NCI-H446 (cell line): ENCODE results near the gene ADGRB2.

Experiments
- DNase-seq, 2 experiments: peaks; one replicate each; lab custom pipeline; 2025; lab: John Stamatoyannopoulos, UW

Gene ADGRB2

DNA sequence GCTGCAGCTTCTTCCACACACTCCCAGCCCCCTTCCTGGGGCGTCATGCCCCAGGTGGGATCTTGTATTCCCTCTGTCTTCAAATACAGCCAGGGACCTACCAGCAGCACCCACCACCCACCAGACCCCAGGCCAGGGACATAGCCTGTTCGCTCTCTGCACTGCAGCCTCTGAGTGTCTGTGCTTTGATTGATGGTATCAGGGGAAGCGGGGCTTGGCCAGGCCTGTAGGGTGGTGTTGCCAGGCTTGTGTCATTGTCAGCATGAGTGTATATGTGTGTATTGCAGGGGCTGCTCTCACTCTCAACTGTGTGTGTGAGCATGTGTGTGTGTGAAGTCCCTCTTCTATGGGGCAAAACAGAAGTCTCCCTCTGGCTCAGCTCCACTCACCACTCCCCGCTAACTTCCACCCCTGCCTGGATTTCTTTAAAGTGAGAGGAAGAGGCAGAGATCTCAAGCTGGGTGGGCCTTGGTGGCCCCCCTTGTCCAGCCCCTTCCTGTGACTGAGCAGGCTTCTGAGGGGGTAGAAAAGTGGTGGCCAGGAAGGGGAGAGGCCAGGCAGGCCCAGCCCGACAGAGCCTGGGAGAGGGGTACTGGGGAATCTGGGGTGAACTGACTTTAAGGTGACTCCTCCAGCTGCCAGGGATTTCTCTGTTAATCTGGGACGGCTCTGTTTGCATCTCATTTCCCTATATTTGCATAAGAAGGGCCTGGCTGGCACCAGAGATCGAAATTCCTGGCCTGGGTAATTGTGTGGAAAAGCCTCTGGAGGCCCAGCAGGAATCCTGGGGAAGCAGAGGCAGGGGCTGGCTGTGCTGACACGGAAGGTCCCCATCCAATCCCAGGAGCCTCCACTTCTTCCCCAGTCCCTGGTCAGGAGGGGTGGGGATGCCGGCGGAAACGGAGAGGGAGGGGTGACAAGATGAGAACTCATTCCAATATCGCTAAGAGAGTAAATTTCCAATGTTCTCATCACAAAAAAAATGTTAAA, 18.6 kb upstream of the ADGRB2 start:
- peak; percentile 35 to 44 for DNase-seq

DNA sequence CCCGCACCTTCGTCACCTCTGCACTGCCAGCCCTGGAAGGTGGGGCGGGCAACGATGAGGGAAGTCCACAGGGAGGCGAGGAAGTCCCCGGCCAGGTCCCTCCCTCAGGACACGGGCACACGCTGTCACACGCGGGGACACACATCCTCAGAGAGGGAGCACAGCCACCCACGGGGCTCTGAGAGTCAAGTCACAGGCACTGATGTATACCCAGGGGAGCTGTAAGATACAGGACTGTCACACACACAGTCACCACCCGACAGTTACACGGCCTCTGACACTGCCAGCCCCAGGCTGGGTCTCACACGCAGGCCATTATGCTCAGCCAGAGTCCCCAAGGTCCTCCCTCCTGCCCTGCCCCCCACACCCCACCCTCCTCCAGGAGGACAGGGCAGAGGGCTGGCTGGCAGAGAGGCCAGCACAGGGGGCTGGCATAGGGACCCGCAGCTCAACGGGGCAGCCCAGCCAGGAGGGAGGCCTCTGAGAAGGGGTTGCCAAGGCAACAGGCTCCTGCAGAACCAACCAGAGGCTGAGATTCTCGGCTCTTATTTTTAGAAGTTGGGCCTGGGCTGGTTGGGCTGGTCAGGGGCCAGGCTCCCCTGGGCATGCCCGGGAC, 17.7 kb upstream of the ADGRB2 start:
- peak in 1 of 2 experiments; percentile 63 for DNase-seq

DNA sequence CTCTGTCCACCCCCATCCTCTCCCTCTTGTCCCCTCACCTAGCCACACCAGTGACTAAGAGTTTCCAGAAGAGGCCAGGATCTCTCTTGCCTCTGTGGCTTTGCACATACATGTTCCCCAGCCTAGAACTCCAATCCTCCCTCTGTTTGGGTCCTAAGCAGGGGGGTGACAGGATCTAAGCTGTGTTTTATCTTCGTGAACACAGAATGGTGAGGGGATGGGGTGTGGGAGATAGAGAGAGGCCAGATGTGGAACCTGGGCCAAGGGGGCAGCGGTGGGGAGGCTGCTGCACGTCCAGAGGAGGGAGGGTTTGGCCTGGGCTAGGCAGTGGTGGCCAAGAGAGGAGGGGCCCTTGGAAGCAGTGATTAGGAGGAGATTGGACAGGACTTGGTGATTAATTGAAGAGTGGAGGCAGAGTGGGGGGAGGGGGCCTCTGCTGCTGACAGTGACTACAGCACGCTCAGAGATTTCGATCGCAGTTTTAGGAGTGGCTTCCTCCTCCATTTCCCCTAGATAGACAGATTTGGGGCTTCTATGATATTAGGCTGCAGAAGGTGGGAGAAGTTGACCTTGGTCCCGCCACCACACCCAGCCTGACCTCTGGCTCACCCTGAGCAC, 17.1 kb upstream of the ADGRB2 start:
- DNase-seq, result no peak

DNA sequence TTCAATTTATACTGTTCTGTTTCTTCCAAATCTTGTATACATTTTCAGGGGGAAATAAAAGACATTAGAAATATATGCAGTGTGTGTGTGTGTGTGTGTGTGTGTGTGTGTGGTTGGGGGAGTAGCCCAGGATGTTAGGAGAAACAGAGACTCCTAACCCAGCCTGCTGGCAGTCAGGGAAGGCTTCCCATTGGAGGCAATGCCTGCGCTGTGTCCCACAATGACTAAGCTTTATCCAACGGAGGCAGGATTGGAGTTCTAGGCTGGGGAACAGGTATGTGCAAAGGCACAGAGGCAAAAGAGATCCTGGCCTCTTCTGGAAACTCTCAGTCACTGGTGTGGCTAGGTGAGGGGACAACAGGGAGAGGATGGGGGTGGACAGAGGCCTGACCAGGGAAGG, 16.5 kb upstream of the ADGRB2 start:
- no peak for DNase-seq

DNA sequence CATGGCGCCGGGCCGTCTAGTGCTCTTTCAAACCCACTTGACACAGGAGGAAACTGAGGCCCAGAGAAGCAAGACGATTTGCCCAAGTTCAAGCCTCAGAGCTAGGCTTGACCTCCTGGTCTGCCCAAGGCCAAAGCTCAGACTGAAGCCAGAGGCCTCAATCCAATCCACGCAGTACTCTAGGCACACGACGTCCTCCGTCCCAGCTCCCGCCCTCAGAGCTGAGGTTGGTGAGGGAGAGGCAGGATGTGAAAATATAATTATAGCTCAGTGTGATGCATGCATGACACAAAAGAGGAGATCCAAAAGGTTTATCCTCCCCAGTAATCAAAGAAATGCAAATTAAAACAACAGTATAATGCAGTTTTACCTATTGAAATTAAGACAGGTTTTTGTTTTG, 15.5 kb upstream of the ADGRB2 start:
- no peak for DNase-seq

DNA sequence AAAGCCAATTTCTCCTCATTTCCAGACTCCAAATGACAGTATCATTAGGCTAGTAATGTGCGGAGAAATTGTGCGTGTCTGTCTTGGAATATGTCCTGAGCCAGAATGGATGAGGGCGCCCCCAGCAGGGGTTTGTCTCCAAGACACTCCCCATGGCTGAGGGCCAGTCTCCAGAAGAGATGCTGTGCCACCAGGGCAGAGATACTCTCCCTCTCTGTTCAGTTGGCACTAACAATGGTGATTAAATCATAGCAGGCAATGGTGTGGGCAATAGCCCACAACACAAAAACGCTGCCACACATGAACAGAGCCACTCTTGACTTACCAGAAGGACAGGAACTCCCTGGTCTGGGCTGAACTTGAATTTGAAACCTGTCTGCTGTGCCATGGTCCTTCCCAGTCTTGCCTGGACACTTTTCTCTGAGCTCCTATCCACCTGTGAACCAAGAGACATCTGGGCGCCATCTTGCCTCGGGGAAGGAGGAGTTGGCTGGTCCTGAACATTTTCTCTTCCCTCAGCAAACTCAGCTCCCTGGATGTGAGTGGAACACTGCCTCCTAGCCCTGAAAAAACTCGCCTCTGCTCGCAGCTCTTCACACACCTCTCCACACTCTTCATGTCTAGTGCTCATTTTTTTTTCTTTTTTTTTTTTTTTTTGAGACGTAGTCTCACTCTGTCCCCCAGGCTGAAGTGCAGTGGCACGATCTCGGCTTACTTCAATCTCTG, 14.8 kb upstream of the ADGRB2 start:
- DNase-seq, result no peak

DNA sequence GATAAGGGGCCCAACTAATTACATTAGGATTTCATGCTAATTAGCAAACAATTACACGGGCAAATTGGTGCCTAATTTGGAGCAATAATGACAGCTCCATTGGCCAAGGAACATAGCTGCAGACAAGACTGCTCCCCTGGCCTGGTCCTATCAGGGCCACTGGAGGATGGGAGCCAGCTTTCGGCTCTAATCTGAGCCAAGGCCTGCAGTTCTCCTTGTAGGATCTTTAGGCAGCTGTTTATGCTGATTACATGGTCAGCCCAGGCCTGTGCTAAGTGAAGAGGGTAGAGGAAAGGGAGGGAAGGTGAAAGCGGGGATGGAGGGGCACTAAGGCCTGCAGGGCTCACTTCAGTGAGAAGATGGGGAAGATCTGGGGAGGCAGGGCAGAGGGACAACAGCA, 12.4 kb upstream of the ADGRB2 start:
- DNase-seq, result no peak

DNA sequence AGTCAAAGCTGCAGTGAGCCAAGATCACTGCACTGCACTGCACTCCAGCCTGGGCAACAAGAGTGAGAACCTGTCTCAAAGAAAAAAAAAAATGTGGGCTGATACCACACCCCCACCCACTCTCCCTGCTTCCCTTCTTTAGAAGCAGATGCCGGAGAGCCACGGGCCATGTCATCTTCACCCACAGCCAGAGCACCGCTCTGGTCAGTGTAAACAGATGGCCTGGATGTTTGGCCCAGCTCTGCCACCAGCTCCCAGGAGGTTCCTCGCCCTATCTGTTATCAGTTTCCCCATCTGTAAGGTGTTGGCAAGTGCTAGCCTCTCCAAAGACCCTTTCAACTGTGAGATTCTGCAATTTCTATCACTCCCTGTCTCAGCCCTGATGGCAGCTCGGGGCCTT, 11.9 kb upstream of the ADGRB2 start:
- no peak for DNase-seq

DNA sequence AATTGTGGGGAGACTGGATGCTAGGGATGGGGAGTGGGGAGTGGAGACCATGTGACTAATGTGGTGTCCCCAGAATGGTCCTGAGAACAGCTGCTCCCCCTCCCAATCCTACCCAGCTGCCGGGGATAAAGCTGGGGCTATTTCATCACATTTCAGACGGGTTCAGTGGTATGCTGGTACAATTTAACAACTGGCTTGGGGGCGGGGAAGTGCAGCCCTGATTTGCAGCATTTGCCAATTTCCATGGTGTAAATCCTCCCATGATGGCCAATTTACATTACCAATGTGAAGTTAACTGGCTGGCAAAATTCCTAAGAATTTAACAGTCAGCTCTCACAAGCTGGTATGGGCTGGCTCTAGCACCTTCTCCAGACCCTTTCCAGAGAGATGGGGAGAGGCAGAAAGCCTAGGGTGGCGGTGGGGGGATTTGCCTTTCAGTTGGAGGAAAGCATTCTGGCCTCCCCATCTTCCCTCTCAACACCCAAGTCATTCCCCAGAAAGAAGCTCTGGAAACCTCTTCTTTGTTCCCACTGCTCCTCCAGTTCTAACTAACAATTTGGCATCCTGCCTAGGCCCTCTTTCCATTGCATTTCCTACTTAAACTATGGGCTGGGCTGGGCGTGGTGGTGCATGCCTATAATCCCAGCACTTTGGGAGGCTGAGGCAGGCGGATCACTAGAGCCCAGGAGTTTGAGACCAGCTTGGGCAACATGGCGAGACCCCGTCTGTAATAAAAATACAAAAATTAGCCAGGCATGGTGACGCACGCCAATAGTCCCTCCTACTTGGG, 11.3 kb upstream of the ADGRB2 start:
- DNase-seq, result peak; percentile 40 to 78

DNA sequence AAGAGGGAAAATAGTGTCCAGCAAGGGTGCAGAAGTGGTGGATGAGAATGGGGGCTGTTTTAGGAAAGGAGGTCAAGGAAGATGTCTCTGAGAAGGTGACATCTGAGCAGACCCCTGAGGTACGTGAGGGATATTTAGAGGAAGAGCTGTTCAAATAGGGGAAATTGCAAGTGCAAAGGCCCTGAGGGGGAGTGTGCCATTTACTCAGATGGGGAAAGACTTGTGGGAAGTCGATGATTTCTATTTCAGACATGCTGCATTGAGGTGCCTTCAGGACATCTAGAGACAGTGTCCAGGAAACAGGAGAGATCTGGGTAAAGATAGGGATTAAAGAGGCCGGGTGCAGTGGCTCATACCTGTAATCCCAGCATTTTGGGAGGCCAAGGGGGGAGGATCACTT, 10.4 kb upstream of the ADGRB2 start:
- no peak for DNase-seq

DNA sequence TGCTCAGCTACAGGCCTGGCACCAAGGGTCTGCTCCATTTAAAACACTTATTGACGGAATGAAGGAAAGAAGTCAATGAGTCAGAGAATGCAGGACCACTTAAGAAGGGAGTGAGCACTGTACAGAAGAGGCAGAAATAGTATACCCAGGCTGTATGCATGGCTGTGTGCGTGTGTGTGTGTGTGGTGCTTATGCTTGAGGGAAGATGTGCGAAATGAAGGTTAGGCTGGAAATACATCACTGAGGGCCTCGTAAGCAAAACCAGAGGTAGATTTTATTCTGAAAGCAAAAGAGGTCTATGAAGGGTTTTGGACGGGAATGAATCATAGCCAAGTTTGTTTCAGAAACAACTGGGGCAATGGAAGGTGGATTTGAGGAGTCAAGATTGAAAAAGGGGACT, 9.7 kb upstream of the ADGRB2 start:
- DNase-seq, result no peak

DNA sequence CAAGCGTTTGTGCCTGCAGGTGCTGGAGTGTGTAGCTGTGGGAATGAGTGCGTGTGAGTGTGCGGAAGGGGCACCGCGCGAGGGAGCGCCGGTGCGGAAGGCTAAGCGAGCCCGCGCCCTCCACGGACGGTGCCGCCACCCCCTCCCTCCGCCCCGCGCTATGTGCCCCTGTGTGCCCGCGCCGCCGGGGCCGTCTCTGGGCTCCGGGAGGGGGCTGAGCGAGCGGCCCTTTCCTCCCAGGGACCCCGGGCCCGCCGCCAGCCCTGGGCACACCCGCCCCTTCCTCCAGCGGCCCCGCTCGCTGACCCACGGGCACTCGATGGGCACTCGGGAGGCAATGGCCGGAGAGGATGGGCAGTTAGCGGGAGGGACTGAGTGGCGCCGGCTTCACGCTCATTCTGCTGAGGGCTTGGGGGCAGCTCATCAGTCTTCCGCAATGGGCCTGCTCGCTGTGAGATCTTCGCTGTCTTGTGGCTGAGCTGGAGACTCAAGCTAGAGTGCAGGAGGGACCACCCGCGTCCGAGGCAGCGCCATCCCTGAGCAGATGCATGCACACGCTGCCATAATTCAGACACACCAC, 8.6 kb upstream of the ADGRB2 start:
- no peak for DNase-seq

DNA sequence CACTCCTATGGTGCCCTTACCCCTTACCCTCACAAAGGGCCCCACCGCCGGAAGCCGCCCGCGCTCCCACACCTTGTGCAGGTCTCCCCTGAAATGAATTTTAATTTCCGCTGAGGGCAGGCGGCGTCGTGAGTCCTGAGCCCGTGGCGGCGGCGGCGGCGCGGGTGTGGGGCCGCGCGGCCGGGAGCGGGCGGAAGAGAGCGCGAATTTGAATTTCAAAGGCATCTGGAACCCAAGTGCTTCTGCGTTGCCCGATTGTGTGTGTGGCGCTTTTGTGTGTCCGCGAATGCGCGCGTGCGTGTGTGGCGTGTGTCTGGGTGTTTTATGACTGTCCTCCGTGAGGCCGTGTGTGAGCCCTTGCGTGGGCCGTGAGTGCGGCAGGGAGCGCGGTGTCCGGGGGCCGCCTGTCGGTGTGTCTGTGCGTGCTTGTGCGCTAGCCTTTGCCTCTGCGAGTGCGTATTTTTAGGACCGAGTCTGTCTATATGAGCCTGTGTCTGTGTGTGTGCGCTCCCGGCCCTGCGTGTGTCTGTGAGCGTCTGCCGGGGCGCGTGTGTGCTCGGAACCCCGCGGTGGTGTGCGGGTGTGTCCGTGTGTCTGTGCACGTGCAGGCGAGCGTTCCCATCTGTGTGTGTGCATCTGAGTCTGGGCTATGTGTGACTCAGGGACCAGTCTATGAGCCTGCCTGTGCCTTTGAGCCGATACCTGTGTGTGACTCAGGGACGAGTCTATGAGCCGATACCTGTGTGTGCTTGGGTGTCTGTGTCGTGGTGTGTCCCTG, 7.9 kb upstream of the ADGRB2 start:
- DNase-seq, result no peak

DNA sequence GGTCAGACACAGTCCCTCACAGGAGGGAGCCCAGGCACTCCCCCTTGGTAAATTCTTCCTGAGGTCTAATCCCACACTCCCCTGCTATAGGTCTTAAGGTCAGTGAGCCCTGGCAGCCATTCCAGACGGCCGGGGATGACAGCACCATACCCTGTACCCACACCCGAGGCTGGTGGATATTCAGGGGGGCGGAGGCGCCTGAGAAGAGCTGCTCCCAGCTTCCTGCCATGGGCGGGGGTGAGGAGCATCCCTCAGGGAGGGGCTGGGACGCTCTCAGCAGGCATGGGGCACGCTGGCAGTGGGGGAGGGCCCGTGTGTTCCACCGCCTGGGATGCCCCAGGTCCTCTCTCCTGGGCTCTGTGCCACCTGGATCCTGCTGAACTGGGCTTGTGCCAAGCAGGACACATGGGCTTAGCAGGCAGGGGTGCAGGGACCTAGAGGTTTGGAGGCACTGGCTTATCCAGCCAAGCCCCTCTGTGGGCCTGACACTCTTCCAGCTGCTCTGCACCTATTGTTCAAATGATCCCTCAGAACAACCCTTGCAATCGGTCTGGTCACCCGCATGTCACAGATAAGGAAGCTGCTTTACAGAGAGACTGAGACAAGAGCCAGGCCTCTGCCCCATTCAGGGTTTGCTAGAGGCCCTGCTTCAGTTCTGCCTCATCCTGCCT, 5.7 kb upstream of the ADGRB2 start:
- peak; percentile 73 to 94 for DNase-seq

DNA sequence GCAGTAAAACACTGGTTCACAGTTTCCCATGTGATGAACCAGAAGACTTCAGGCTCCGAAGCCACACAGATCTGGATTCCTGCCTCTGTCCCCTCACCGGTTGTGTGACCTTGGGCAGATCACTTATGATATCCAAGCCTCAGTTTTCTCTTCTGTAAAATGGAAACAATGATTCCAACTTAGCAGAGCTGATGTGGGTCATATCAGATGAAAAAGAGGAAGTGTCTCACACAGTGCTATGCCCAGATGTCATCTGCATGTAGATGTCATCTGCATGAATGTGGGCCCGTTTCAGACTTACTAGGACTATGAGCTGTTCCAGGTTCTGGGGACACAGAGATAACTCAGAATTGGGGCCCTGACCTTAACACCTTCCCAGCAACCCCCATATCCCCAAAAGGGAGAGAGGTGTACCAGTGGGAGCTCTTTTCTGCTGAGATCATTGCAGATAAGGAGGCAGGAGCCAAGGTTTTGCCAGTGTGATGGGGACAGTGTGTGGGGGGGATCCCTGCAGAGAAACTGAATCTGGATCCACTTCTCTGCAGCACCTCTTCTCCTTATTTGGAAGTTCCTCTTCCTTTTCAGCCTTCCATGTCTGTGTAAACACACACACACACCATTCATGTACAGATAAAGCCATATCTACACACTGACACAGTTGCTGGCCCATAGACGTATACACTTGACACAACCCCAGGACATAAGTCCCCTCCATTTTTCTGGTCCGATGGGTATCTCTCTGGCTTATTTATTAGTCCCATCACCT, 5.0 kb upstream of the ADGRB2 start:
- no peak for DNase-seq

DNA sequence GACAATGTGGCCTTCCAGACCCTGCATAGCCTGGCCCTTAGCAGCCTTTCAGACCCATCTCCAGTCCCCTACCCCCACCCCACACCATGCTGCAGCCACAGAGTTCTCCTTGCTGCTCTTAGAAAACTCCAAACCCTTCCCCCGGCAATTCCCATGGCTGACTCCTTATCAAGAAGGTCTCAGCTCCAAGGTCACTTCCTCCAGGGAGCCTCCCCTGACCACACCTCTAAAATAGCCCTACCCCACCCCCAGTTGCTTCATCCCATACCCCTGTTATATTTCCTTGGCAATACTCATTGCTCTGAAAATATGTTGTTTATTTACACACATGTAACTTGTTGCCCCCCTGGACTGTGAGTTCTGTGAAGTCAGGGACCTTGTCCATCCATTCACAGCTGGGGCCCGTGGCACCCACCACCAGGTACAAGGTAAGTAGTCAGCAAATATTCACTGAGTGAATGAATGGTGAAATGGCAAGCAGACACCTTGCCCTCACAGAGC, 4.3 kb upstream of the ADGRB2 start:
- no peak for DNase-seq

DNA sequence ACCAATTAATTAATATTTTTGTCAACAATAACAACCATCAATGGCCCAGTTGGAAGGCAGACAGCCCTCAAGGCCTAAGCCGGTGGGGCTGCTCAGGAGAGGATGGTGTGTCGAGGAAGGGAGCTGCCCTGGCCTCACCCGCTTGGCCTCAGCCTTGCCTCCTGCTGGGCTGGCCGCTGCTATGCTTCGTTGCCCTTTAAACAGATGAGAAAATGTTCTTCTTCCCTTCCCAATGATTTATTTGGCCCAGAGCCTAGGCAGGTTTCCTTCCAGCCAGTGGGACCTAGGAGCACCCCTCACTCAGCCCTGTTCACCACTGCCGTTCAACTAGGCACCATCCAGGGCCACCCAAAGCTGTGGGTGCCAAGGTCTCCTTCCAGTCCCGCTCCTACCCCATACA, 3.1 kb upstream of the ADGRB2 start:
- DNase-seq, result peak in 1 of 2 experiments; percentile 44

DNA sequence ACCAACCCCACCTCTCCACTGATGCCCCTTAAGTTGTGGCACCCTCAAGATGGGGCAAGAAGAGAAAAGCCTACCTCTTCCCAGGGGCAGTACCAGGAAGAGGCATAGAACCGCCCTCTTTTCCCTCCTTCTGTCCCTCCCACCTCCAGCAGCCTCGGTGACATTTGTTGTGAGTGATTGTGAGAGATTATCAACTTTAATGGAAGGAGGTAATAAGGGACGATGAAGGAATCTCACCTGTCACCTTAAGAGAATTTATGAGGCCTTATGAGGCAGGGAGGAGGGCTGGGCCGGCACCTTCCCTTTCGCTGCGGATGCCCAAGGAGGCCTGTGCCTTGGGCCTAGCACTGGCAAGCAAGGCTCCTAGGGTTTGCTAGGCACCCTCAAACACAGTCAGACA, 1.4 kb upstream of the ADGRB2 start:
- no peak for DNase-seq

DNA sequence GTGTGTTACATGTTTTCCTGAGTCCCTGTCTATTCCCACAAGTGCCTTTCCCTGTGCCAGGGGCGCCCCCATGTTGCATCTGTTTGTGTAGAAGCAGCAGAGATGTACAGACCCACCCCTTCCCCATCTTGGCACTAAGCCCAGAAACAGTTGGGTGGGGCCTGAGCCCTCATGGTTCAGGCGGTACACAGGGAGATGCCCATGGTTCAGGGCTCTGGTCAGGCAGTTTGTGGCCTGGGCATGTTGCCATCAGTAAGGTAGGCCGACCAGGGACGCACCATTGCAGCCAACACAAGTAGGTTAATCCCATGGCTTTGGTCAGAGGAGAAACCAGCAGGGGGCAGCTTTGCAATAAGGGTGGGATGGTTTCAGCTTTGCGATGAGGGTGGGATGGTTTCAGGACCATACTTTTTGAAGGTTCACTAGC, 914 bp upstream of the ADGRB2 start:
- peak; percentile 40 to 72 for DNase-seq
